ENCODE results near the gene SCGB3A2.

DNA sequence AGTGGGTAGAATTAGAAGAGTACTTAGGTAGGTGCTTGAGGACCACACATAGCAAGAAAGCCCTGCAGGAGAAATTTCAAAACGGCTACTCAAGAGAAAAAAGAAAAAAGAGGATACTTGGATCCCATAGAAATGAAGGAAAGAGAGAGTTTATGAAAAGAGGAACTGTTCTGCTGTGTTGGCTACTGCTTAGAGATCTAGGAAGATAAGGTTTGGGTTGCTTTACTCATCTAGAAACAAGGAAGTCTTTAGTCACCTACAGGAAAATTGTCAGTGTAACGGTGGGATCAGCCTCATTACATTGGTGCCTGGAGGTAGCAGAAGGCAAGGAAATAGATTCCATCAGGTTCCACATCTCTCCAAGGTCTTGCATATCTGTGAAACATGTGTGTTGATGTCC, 42.6 kb downstream of the SCGB3A2 start:
- no peak for TF ChIP-seq CTCF (IDR thresholded peaks at IDR 0.05)
- TF ChIP-seq EZH2phosphoT487 (IDR thresholded peaks at IDR 0.05): no peak
- TF ChIP-seq EZH2 (IDR thresholded peaks at IDR 0.05): no peak
